GM12872 (cell line): Measurements from ENCODE around the gene PPTC7.

Experiments used
- TF ChIP-seq, protein P1 (sequence below): IDR thresholded peaks from 3 replicates; pipeline ENCODE4 v1.5.1; 2011; ENCODE audit warnings: low read depth, mild to moderate bottlenecking, low read length, moderate library complexity; ENCODE audit not compliant: insufficient read depth

Gene PPTC7

DNA sequence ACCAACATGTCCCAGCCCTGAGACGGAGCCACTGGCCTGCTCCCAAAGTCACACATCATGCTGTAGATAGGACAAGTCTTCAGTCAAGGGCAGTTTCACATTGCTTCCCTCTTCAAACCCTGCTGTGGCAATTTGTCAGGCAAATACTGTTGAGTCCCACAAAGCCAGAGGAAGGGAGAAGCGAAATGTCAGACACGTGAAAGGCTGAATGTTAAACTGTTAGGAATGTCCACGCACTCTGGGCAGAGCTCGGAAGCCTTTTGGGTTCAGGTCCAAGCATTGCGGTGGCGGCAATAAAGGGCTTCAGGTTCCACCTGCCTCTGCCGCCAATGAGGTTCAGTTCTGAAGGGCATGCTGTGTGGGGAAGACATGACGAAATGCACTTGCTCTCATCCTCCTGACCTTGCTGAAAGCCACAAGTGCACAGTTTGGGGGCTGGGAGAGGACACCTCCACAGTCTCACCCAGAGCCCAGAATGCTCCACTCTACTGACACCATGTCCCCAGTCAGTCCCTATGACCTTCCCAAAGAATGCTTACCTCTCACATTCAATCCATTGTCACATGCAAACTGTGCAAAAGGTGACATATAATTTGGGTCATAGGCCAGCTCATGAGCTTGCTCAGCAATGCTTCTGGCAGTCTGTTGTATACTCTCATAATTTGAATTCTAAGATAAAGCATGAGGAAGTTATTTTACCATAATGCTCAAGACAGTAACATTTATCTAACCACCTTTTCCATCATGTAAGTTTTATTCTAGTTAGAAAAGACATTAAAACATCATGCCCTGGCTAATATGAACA, 45.3 kb downstream of the PPTC7 start:
- TF ChIP-seq, protein P1, sequence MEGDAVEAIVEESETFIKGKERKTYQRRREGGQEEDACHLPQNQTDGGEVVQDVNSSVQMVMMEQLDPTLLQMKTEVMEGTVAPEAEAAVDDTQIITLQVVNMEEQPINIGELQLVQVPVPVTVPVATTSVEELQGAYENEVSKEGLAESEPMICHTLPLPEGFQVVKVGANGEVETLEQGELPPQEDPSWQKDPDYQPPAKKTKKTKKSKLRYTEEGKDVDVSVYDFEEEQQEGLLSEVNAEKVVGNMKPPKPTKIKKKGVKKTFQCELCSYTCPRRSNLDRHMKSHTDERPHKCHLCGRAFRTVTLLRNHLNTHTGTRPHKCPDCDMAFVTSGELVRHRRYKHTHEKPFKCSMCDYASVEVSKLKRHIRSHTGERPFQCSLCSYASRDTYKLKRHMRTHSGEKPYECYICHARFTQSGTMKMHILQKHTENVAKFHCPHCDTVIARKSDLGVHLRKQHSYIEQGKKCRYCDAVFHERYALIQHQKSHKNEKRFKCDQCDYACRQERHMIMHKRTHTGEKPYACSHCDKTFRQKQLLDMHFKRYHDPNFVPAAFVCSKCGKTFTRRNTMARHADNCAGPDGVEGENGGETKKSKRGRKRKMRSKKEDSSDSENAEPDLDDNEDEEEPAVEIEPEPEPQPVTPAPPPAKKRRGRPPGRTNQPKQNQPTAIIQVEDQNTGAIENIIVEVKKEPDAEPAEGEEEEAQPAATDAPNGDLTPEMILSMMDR, result no peak

DNA sequence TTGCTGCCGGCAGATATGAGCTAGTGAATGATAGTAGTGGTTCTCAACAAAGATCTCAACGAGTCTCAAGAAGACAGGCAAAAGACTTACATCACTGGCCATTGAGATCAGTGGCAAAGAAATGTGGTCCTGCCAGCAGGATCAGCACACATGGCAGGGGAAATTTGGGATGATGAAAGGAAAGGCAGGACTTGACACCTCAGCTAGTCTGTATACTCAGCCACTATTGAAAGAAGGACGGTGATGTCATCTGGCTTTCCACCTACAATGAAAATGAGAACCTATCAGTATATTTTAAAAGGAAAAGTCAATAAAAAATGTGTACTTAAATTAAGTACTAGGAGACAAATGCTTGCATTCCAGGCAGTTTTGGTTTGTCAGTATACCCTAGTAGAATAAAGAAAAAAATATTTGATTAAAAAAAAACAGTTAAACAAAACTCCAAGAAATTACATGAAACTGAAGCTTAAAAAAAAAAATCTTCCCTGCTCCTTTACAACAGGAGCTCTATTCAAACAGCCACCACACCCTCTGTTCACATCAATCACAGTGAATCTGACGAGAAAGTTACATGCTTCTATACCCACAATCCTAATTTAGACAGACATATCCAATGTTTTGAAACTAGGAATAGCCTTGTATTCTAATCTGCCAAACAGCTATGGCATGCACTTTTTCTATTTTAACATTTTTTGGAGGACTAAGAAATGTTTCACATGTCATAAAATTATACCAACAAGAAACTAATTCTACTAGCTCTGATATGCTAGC, 46.1 kb downstream of the PPTC7 start:
- TF ChIP-seq, protein P1, result no peak

DNA sequence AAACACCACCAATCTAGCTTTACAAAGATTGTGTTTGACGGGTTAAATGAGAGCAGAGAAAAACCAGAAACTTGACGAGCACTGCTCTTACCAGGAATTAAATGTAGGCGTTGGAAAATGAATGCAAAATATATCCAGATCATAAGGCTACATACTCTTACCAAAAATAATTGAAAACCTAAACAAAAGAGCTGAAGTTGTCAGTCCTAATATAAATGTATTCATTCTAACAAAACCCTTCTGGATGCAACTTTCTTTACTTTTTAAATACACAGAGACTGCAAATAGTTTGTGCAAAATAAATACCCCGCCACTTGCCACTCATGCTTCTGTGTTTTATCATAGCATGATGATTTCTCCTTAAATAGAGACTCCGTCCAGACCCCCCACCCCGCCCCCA, 48.3 kb downstream of the PPTC7 start:
- TF ChIP-seq, protein P1, result no peak

DNA sequence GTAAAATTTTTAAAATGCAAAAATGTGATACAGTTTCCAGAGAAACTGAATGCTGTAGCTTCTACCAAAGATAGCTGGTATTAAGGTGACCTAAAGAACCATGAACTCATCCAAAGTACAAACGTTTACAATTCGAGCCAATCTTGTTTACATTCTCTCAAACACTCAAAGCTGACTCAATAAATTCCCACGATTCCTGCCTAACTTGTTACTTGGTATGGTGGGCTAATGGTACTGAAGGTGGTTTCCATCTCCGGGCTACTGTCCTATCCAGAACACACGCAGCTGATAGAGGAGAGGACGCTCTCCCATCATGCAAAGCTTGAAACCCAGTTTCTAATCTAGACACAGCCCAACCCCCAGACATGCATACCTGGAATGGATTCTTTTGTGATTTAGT, 49.5 kb downstream of the PPTC7 start:
- TF ChIP-seq, protein P1, result no peak

DNA sequence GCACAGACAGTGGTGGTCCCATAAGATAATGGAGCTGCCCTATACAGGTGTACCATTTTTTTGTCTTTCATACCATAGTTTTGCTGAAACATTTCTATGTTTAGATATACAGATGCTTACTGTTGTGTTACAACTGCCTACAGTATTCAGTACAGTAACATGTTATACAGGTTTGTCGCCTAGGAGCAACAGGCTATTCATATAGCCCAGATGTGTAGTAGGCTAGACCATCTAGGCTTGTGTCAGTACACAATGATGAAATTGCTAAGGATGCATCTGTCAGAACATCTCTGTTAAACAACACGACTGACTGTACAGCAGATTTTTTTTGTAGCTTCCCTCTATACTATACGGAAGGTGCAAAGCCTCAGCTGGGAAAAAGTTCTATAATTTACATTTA, 50.5 kb downstream of the PPTC7 start:
- TF ChIP-seq, protein P1, result no peak

DNA sequence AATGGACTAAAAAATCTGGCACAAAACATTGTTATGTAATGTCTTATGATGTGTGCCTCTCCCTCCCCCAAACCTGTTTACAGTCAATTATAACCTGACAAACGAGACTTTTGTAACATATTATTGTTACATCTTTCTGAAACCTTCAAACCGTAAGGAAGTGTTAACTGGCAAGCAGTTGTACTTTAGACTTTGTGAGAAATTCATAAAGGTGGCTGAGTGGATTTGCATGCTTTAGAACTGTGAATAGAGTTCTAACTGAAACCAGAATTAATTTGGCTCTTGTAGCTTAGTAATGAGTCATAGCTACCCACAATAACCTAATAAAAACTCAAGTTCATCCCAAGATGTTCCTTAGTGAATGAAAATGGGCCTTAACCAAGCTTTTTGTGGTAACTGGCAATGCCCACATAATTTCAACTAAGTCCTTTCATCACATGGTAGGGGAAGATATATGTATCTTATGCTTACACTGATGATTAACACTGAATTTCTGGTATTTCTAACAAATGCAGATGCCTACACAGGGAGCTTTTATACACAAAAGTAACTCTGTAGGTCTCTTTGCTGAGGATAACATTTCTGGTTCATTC, 51.3 kb downstream of the PPTC7 start:
- TF ChIP-seq, protein P1, result no peak

DNA sequence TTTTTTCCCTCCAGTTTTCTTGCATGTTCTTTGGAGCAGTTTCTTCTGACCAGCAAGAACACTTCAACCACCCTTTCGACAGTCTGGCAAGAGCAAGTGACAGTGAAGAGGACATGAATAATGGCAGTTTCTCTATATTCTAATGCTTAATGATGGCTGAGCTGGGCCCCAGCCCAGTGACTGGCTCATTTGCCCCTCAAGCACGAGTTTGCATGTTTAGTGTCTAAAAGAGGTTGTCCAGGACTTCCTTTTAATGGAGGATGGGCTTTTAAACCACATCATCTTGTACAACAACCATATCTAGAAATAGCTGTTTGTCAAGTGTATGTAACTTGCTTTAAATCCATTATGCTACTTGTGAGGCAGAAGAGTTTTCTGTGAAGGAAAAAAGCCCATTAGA, 52.6 kb downstream of the PPTC7 start:
- TF ChIP-seq, protein P1, result no peak
